Measurements from ENCODE around the gene FRY. TPM values are rescaled to one million over a fixed set of nuclear protein-coding genes. Genes with fewer than 3 reads are reported as not detected.

FRY gene
- total RNA-seq, 1 donor from 2014 or later, result 29.6 TPM

DNA sequence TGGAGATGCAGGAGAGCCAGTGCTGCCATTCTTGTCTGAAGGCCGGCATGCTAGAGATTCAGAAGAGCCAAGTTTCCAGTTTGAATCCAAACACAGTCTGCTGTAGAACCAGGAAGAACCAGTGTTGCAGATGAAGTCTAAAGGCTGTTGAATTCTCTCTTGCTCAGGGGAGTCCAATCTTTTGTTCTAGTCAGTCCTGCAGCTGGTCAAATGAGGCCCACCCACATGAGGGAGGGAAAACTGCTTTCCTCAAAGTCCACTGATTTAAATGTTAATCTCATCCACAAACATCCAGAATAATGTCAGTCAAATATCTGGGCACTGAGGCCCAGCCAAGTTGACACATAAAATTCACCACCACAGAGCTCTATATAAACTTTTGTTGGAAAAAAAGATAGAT is 136.6 kb downstream of the FRY start:
- no peak for DNase-seq (ENCODE audit: low spot score)

DNA sequence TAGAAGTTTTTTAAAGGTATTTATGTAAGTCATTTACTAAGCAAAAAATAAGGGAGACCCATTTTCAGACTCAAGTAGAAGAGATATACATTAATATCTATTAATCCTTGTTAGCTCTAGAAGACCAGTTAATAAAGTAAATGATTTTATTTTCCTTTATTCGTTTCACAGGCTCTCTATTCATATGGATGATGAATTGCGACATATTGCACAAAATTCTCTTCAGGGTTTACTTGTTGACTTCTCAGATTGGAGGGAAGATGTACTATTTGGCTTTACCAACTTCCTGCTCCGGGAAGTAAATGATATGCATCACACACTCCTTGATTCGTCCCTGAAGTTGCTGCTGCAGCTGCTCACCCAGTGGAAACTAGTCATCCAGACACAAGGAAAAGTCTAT is 139.3 kb downstream of the FRY start:
- DNase-seq (ENCODE audit: low spot score), result no peak

DNA sequence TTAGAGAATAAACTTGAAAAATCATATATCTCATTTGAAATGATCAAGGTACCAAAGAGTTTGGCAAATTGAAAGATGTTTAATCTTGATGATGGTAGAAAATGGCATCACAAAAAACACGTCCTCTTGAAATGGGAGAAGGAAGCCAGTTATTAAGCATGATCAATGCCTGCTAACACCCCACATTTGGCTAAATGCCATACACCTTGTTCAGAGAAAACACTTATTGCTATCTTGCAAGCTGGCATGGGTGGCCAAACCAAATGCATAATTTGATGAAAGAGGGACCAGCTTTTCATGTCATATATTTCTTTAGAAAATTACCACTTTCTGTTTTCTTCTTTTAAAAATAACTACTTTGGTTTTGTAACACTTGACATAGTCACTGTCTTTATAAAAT is 142.3 kb downstream of the FRY start:
- DNase-seq (ENCODE audit: low spot score), result no peak

DNA sequence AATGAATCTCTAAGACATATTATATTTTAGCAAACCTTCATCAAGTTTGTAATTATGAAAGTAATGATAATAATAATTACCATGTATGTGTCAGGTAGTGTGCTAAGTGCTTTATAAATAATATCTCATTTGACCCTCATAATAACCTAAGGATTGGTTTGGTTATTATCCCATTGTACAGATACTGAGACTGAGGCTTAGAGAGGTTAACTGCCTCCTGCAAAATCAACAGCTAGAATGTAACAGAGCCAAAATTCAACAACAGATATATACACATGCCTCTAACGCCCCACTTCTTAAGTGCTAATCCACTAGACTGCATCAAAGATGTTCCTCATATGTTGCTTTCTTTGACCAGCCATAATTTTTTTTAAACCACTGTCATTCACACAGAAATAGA is 142.8 kb downstream of the FRY start:
- DNase-seq (ENCODE audit: low spot score), result no peak

DNA sequence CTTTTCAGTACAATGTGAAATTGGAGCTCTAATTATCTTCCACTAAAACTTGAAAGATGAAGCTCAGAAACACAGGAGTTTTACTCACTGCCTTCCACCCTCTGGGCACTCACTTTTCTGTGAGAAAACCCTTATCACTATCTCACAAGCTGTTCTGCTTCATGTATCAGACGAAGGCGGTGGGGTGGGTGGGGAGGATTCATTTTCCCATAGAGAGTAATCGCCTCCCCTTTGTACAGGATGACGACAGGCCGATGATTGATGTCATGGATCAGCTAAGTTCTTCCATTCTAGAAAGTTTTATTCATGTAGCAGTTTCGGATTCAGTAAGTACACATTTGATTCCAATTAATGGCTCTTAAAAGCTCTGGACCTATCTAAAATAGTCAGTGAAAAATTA is 143.7 kb downstream of the FRY start:
- peak; percentile 81 for DNase-seq (ENCODE audit: low spot score)

DNA sequence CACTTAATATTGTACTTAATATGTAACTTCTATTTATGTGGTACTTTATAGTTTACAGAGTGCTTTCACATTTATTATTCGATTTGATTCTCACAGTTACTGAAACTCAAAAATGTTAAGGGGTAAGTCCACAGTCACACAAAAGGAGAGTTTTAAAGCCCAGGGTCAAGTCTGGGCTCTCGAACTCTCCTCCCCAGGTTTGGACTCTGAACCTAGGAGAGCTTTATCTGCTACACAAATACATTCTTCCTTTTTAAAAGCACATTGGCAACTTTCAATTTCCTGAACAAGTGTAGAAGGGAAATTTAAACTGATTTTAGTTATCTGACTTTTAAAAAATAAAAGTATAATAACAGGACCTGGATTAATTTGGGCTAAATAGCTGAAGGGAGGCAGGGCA is 144.4 kb downstream of the FRY start:
- no peak for DNase-seq (ENCODE audit: low spot score)

DNA sequence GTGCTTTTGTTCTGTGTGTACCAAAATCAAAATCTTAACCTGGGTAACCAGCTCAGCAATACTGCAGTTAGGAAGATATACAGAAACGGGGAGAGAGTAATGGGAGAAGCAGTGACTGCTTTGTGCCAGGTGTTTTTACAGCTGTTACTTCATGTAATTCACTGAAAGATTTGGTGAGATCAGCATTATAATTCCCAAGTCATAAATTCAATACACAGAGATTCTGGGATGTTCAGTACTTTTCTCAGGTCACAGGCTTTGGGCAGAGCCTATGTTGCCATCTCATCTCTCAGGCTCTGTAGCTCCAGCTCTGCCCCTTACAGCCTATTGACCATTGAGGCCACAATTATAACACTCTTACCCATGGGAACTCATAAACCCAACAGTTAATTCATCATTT is 145.1 kb downstream of the FRY start:
- DNase-seq (ENCODE audit: low spot score), result no peak

DNA sequence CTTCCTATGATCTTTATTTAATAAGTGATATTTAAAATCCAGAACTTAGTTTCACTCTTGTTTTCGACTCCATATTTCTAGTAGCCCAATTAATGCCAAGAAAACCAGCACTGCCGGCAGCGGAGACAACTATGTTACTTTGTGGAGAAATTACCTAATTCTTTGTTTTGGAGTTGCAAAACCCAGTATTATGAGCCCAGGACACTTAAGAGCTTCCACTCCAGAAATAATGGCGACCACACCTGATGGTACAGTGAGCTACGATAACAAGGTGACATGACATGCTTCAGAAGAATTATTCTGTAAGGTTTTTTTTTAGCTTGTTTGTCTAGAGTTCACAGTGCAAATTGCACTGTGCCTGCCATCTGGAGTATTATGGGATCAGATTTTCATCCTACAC is 147.2 kb downstream of the FRY start:
- no peak for DNase-seq (ENCODE audit: low spot score)

DNA sequence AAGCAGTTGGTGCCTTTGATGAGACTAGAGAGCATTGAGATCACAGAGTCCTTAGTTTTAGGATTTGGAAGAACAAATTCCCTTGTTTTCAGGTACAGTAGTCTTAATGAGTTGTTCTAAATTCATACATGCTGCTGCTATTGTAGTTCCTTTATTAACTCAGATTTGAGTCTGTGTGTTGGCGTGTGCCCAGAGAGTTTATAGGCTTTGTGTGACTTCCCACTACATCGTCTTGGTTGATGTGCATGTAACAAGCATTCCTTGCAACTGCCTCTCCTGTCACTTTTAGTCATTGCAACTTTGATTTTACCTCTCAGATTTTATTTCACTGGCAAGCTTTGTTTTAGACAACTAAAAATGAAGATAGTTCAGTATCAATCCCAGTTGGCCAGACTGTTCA is 148.1 kb downstream of the FRY start:
- DNase-seq (ENCODE audit: low spot score), result no peak

DNA sequence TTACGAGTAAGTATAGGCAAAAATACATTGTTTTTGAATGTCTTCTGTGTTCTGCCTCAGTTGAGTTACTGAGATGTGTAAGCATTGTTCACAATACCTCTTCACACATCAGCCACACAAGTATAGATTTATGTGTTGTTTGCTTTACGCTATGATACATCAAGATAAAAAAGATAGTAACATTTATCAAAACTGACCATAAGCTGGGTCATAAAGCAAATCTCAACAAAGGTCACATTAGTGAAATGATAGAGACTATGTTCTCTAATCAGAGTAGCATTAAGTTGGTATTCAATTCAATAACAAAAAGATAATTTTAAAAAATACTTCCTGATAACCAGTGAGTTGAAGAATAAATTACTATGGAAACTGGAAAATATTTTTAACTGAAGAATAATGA is 156.1 kb downstream of the FRY start:
- no peak for DNase-seq (ENCODE audit: low spot score)

DNA sequence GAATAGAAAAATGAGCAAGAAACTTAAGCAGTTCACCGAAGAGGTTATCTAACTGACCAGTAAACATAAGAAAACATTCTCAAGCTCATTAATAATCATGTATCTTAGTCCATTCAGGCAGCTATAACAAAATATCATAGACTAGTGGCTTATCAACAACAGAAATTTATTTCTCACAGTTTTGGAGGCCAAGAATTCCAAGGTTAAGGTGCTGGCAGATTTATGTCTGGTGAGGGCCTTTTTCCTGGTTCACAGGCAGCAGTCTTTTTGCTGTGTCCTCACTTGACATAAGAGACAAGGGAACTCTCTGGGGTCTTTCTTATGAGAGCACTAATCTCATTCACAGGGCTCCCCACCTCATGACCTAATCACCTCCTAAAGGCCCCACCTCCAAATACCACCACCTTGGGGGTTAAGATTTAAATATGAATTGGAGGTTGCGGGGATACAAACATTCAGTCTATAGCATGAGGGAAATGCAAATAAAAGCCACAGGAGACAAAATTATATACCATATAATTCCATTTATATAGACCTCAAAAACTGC is 160.0 kb downstream of the FRY start:
- no peak for DNase-seq (ENCODE audit: low spot score)

DNA sequence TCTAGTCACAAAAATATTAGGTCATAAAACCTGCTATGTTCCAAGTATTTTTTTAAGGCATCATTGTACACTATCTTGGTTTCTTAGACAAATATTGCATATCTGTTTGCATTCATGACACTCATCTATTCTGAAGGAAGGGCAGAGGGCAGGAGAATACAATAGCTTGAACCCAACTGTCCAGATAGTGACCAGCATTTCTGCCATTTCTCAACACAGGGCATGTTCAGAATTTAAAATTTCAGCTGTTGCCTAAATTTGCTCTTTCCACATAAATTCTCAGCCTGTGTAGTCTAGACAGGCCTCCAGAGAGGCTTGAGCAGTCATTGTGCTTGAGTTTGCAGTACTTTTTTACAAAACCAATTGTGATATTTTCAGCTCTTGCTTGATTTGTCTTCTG is 164.1 kb downstream of the FRY start:
- DNase-seq (ENCODE audit: low spot score), result no peak

DNA sequence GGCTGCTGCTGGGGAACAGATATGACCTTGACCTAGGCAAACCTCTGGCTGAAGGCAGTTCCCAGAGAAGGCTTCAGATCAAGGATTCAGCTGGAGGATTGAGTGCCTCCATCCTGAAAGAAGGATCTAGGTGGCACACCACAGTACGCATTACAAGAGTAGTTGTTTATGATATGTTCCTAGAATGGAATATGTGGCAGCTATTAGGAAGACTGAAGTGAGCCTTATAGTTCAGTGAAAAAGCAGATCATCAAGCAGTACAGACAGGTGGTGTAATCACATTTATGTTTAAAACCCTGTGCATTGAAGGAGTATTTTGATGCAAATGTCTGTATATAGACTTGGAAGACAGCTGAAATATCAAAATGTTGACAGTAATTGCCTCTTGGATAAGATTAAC is 167.6 kb downstream of the FRY start:
- no peak for DNase-seq (ENCODE audit: low spot score)

DNA sequence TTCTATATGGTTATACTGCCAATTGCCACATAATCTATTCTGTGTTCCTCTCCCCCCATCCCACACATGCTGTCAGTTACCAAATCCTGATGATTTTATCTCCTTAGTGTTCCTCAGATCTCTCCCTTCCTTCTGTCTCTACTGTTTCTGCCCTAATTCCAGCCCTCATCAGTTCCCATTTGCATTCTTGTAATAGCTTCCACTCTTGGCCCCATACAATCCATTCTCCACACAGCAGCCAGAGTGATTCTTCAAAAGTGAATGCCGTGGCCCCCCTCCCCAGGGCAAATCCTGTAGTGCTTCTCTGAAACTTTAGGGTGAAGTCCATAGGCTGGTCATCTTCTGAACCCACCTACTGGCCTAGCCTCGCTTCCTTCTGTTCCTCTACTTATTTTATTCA is 169.2 kb downstream of the FRY start:
- DNase-seq (ENCODE audit: low spot score), result no peak

DNA sequence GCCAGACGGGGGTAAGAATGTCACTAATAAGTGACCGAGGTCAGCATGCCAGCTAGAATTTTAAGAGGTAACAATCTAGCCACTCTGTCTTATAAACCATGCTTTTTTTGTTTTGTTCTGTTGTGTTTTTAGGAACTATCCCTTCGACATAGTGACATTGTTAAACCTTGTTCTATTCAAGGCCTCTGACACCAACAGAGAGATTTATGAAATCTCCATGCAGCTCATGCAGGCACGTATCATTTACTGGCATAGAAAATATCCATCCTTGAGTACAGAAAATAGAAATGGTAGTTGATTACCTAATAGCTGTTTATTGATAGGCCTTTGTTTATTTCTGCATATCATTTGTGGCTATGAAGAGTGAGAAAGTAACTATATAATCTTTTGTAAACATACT is 170.2 kb downstream of the FRY start:
- no peak for DNase-seq (ENCODE audit: low spot score)

DNA sequence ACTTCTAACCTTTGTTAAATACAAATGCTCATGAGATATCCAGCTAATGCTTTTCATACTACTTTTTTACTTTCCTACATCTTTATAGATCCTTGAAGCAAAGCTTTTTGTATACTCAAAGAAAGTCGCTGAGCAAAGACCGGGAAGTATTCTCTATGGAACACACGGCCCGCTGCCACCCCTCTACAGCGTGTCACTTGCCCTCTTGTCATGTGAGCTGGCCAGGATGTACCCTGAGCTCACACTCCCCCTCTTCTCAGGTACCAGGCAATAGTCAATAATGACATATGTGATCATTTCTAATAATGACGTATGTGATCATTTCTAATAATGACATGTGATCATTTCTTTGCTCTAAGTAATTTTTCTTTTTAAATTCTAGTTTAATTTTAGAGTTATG is 170.7 kb downstream of the FRY start:
- no peak for DNase-seq (ENCODE audit: low spot score)

DNA sequence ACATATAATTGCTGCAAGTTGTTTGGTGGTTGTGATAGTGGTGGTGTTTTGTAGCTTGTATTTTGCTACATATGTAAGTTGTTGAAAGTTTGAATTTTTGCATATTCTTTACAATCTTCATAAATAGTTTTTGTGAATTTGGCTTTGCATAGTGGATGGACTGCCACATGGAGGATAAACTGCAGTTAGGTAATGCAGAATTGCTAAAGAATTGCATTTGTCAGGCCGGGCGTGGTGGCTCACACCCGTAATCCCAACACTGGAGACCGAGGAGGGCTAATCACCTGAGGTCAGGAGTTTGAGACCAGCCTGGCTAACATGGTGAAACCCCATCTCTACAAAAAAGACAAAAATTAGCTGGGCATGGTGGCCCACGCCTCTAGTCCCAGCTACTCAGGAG is 171.6 kb downstream of the FRY start:
- DNase-seq (ENCODE audit: low spot score), result no peak

DNA sequence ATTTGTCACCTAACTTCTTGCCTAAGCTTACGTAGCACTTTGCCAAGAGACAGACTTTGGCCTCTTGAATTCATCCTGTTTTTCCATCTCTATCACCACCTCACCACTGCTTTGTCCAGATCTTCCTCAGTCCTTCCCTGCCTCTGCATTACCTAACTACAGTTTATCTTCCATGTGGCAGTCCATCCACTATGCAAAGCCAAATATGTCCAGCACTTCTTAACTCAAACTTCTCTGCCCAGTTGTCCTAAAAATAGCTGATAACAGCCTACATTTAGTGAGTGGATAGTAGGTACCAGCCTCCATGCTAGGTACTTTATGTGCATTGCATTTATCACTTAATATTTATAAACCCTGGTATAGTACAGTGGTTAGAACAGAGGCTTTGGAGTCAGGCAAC is 172.2 kb downstream of the FRY start:
- DNase-seq (ENCODE audit: low spot score), result no peak

DNA sequence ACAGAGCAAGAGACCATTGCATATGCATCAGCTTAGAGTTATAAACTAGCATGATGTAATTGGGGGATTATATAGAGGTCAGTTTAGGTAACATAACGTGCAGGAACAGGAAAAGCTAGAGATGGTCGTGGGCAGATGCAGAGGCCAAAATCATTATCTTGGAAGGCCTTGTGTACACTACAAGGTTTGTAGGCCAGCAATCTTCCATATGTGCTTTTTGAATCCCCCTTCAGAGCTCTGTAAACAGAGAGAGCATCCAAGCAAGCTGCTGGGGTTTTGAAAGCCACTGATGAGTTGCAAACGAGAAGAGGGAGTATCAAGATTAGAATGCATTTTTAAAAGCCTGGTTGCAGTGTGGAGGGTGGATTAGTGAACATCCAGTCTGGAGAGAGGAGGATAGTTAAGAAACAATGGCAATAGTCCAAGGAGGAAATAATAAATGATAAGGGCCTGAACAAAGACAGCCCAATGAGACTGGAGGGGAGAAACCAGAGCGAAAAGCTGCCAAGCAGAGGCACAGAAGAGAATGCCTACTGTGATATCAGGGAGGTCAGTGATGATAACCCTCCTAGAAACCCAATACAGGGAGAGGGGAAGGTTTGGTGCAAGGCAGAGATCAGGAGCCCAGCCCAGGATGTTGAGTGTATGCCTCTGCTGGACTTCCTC is 174.0 kb downstream of the FRY start:
- peak; percentile 88 for DNase-seq (ENCODE audit: low spot score)

DNA sequence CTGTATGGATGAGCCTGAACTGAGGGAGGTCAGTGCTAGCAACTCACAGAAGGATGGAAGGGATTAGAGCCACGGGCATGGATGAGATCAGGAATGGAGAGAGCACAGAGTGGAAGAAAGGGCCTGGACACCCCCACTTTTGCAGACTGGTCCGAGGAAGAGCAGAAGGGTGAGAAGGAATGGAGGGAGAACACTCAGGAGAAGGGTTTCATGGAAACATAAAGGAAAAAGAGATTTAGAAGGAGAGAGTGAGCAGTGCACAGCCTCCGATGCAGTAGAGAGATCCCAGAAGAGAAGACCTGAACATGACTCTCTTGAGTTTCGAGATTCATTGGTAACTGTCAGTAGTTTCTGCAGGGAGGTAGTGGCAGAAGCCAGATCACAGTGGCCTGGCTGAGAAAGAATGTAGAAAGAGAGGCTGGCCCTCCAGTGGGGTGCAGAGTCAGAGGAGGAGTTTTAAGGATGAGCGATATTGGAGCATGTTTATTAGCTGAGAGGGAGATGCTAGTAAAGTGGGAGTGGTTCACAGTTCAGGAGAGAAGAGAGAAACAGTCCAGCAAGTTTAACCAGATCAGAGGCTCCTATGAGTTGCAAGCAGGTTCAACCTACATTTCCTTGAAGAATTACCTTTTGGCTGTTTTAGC is 174.6 kb downstream of the FRY start:
- peak; percentile 73 for DNase-seq (ENCODE audit: low spot score)

DNA sequence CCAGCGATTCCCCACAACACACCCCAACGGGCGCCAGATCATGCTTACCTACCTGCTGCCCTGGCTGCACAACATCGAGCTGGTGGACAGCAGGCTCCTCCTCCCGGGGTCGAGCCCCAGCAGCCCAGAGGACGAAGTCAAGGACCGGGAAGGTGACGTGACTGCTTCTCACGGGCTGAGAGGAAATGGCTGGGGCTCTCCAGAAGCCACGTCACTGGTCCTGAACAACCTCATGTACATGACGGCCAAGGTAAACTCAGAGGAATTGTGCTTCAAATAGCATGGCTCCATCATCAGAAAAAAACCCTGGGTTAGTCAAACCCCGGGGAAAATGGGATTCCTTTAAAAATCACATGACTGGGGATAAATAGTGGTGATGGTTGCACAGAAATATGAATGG is 177.3 kb downstream of the FRY start:
- no peak for DNase-seq (ENCODE audit: low spot score)

DNA sequence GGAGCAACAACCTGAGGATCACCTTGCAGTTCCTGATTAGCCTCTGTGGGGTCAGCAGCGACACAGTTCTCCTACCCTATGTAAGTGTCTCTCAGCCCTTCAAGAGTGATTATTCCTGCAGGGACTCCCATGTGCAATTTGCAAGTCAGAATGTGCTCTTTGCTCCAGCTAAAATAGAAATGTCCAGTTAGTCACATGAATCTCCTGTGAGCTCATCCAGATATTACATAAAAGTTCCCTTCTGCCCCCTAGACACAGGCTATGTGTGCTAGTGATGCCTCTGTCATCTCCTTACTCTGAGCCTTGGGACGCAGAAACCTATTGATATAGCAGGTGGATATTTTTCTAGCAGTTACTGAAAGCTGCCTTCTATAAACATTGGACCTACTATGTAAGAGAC is 178.1 kb downstream of the FRY start:
- DNase-seq (ENCODE audit: low spot score), result peak; percentile 40

DNA sequence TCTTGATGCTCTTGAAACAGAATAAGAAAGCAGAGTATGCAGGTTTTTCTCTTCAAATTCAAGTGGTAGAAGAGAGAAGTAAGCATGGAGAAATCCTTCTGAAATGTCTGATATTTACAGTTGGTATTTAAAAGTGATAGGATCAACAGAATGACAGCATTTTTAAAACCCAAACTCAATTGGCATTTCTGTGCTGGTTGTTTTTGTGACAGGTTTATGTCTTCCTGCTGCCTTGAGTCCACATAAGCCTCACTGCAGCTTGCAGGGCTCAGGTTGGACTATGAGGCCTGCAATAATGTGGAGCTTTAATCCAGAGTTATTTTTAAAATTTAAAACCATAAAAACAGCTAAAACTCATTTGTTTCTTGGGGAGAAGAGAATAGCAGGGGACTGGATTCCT is 178.5 kb downstream of the FRY start:
- peak; percentile 88 for DNase-seq (ENCODE audit: low spot score)

DNA sequence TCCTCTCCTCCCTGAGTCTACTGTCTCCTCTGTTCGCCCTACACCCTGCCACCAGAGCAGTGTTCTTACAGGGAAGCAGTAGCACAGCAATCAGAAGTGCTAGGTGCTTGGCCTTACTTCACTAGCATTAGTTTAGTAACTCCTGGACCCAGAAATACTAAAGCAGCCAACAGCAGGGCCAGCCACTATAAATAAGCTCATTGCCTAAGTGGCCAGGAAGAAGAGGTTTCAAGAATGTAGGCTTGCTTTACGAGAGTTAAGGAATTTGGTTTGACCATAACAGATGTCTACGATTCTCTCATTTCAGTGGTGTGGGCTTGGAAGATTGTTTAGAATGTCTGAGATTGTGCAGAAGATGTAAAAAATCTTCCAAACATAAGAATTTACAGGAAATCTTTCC is 180.2 kb downstream of the FRY start:
- DNase-seq (ENCODE audit: low spot score), result peak; percentile 88
